Ishikawa (cell line): ENCODE measurements around the gene QSOX2.

Experiments used
- CEBPB ChIP-seq: IDR thresholded peaks from 2 replicates; pipeline ENCODE4 v1.6.1; 2012
- CREB1 ChIP-seq: IDR thresholded peaks from 2 replicates; pipeline ENCODE4 v1.6.1; 2012; ENCODE audit warnings: low read depth
- EGR1 ChIP-seq: IDR thresholded peaks from 2 replicates; pipeline ENCODE4 v1.6.1; 2012
- EP300 ChIP-seq: IDR thresholded peaks from 2 replicates; pipeline ENCODE4 v1.6.1; 2012; ENCODE audit warnings: borderline replicate concordance
- FOXM1 ChIP-seq: IDR thresholded peaks from 2 replicates; pipeline ENCODE4 v1.6.1; 2012; ENCODE audit warnings: low read depth, borderline replicate concordance
- MAX ChIP-seq: IDR thresholded peaks from 2 replicates; pipeline ENCODE4 v1.6.1; 2012
- NFIC ChIP-seq: IDR thresholded peaks from 2 replicates; pipeline ENCODE4 v1.6.1; 2012
- RAD21 ChIP-seq: IDR thresholded peaks from 2 replicates; pipeline ENCODE4 v1.6.1; 2012; ENCODE audit warnings: low read depth
- REST ChIP-seq: IDR thresholded peaks from 2 replicates; pipeline ENCODE4 v1.6.1; 2012; ENCODE audit warnings: low read depth, mild to moderate bottlenecking
- TAF1 ChIP-seq: IDR thresholded peaks from 2 replicates; pipeline ENCODE4 v1.6.1; 2012; ENCODE audit warnings: low read depth, mild to moderate bottlenecking
- TCF12 ChIP-seq: IDR thresholded peaks from 2 replicates; pipeline ENCODE4 v1.6.1; 2012; ENCODE audit warnings: low read depth
- TEAD4 ChIP-seq: IDR thresholded peaks from 2 replicates; pipeline ENCODE4 v1.6.1; 2012
- USF1 ChIP-seq: IDR thresholded peaks from 2 replicates; pipeline ENCODE4 v1.6.1; 2012
- YY1 ChIP-seq: IDR thresholded peaks from 2 replicates; pipeline ENCODE4 v1.6.1; 2012; ENCODE audit warnings: low read depth
- ZBTB7A ChIP-seq: IDR thresholded peaks from 2 replicates; pipeline ENCODE4 v1.6.1; 2012; ENCODE audit warnings: low read depth

Gene QSOX2

GRCh38 chr9:136190656-136191055 is 55.0 kb downstream of the QSOX2 start:
- TF ChIP-seq YY1 (no peak), USF1 (no peak), TAF1 (no peak), NFIC (no peak), EP300 (no peak)

- TF ChIP-seq TCF12 = no peak
- no peak for TF ChIP-seq TAF1
- no peak for TF ChIP-seq CEBPB
- no peak for TF ChIP-seq NFIC
- TF ChIP-seq TEAD4 = no peak
- no peak for TF ChIP-seq CREB1
- TF ChIP-seq FOXM1 = no peak
- no peak for TF ChIP-seq EP300
- no peak for TF ChIP-seq MAX
- TF ChIP-seq EGR1 = no peak
- no peak for TF ChIP-seq ZBTB7A
- TF ChIP-seq YY1 = no peak
Observed at GRCh38 chr9:136190237-136190601, 55.4 kb downstream of the QSOX2 start.

- TF ChIP-seq EP300 (no peak), CEBPB (no peak), REST (no peak), TAF1 (no peak), TCF12 (no peak), ZBTB7A (no peak), NFIC (no peak), TEAD4 (no peak), USF1 (no peak), MAX (no peak), FOXM1 (no peak), CREB1 (no peak), EGR1 (no peak), RAD21 (no peak), YY1 (no peak)
Observed at GRCh38 chr9:136189394-136190236, 56.0 kb downstream of the QSOX2 start.

GRCh38 chr9:136187683-136188586 is 57.7 kb downstream of the QSOX2 start:
- TF ChIP-seq USF1 = no peak
- TF ChIP-seq ZBTB7A = no peak
- no peak for TF ChIP-seq RAD21
- no peak for TF ChIP-seq CEBPB
- TF ChIP-seq CREB1 = no peak
- no peak for TF ChIP-seq TCF12
- no peak for TF ChIP-seq EGR1
- TF ChIP-seq EP300 = no peak
- TF ChIP-seq FOXM1 = no peak
- TF ChIP-seq REST = no peak
- no peak for TF ChIP-seq TEAD4
- no peak for TF ChIP-seq NFIC
- no peak for TF ChIP-seq TAF1
- no peak for TF ChIP-seq YY1
- TF ChIP-seq MAX = no peak
